GM18520 (cell line): ENCODE measurements around the gene AOPEP.

Experiments used
- ATAC-seq: cut with Tn5 transposase; IDR thresholded peaks from one replicate; pipeline ENCODE4 v1.9.1; 2021; ENCODE audit not compliant: unreplicated experiment

The AOPEP gene

DNA sequence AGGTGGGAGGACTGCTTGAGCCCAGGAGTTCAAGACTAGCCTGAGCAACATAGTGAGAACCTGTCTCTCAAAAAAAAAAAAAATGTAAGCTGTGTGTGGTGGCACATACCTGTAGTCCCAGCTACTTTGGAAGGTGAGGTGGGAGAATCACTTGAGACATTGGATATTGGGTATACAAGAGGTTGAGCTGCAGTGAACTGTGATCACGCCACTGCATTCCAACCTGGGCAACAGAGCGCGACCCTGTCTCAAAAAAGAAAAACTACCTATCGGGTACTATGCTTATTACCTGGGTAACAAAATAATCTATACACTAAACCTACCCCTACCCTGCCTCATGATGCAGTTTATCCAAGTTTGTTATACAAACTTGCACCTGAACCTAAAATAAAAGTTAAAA, 64.9 kb downstream of the AOPEP start:
- ATAC-seq = no peak

DNA sequence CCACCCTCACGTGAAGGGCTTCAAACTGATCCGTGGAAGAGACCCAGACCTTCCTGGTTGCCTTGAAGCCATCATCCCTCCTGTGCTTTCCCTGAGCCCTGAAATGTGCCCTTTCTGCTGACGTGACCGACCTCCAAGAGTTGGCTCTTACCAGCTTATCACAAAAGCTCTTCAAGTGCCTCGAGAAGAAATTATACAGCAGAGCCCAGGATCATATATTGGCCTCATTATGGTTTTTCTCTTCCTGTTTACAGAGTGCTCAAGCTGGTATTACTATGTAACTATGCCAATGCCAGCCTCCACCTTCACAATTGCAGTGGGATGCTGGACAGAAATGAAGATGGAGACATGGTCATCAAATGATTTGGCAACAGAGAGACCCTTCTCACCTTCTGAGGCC, 66.0 kb downstream of the AOPEP start:
- no peak for ATAC-seq

DNA sequence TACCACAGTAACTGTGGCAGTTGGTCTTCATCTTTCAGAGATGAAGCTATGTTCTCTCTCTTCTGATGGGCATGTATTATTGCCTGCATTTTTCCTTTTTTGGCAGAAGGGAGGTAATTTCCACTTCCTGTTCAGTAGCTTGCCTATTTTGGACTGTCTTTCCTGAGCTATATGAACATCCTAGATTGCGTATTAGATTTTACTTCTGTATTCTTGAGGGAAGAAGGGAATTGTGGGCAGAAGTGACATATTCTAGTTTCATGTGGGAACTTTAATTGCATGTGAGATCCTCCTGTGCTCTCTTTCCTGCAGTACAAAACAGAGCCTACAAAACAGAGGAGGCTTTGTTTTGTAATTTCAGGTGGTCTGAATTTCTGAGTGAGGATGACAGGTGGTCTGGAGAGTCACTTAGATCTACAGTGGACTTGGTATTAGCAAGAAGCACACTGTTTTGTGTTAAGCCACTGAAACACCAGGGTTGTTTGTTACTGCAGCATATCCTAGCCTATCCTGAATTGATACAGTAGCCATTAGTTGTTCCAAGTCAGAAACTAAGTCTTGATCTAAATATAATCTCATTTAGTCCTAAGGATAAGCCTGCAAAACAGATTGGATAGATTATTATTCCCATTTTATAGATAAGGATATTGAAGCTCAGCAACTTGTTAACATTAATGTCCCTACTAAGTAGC, 68.1 kb downstream of the AOPEP start:
- no peak for ATAC-seq

DNA sequence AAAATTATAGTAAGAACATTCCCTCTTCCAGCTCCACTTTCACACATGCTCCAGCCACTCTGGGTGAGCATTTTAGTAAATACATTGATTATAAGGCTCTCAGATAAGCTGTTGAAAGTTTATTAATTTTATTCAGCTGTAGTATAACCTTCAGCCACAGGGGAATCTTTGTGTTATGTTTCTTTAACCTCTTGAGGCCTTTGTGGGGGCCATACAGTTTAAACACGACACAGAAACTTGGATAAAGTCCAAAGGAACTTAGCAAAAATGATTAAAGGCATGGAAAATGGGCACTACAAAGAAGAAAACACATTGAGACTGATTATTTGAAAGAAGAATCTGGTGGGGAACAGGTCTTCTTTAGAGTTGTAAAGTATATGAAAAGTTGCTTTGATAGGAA, 70.2 kb downstream of the AOPEP start:
- no peak for ATAC-seq

DNA sequence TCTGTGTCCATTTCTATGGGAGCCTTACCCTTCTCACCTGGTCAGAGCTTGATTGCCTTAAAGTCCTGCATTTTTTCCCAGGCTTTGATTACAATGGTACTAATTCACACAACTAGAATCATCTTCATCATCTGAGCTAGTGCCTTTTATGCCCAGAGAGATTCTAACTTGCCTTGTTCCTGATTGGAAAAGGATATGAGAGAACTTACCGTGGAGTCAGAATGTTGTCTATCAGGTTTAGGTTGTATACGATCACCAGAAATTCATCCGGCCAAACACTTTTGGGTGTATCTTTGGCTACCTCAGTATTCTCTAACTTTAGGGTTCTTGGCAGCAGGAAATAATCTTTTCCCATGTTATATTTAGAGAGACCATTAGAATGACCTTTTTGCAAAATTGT, 71.7 kb downstream of the AOPEP start:
- ATAC-seq = no peak

DNA sequence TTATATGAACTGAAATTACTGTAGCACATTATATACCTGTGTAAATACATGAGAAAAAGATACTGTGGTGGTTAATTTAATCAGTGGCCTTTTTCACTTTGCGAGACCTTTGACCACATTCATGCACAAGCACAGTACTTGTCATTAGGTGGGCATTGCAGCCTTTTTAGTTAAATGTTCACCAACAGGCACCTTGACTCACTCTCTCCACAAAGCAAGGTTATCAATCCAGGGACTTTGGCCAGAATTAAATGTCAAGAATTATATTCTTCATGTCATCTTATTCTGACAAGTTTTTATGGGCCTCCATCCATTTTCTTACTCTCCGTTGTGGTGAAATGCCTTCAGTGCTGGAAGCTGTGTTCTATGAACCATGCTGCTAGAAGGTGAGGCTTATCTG, 72.2 kb downstream of the AOPEP start:
- ATAC-seq = no peak

DNA sequence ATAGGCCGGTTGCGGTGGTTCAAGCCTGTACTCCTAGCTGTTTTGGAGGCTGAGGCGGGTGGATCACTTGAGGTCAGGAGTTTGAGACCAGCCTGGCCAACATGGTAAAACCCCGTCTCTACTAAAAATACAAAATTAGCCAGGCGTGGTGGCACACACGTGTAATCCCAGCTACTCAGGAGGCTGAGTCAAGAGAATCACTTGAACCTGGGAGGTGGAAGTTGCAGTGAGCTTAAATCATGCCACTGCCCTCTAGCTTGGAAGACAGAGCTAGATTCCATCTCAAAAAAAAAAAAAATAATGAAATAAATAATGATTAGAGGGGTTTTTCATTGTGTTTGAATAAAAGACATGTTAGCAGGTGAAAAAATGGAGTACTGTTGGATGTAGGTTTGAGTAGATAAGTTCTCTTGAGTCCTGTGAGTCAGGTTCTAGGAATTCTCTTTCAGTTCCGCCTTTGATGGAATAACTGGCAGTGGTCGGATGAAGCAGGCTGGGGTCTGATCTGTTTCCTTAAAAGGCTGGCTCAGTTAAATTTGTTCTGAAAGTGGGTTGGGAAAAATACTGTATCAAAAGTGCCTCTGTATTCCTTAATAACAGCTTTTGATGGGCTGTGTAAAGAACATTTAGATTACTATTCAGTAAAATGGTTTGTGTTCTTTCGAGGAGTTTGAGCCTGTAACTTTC, 73.2 kb downstream of the AOPEP start:
- ATAC-seq = no peak

DNA sequence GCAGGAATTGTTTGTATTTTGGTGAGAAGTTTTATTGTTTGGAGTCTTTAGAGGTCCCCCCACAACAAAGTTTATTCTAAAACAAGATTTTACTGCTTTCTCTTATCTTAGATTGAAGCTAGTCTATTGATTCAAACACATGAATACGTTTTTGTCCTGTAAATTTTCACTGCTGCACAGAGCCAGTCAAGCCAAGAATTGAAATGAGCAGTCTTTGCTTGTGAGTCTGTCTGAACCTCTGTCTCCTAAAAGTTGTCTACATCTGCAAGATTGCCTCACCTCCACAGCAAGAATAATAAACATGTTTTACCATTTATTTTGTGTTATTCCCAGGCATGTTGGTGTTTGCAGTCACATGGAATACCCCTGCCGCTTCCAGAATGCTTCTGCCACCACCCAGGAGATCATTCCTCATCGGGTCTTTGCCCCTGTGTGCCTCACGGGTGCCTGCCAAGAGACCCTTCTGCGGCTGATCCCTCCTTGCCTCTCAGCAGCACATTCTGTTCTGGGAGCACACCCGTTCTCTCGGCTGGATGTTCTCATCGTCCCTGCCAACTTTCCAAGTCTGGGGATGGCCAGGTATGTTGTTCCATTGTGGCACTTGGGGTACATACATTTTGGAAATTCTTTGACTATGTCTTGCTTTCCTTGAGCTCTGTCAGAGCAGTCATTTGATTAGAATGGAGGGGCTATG, 74.1 kb downstream of the AOPEP start:
- no peak for ATAC-seq

DNA sequence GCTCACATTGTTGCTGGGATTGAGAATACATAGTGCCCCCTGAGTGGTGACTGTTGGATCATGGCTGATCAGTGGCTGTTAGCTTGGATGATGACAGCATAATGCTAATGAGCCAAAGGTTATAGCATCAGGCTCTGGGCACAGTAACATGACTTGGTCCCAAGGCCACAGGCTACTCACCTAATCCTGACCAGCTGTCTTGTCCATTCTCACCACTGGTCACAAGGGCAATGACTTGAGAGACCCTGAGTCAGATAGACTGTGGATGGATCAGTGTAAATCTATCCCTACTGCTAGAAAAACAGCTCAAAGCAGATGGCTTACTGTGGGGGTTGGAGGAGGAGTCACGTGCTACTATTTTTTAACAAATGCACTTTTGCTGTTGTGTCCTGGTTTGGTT, 74.7 kb downstream of the AOPEP start:
- no peak for ATAC-seq

DNA sequence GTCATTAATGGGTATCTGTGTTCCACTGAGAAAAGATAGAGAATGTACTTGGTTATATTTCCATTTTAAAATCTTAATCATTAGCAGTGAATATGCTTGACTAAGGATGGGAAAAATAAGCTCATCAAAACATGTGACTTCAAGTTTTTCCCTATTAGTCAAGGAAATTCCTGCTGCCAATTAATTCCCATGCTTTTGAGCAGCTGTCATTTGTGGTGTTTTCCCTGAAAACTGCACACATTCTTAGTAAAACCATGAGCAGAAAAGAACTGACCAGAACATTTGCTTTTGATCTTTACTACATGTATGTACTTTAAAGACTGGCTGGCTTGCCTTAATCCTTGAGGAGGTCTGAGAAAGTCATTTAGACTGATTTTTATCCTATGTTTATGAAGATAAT, 75.2 kb downstream of the AOPEP start:
- ATAC-seq = no peak

DNA sequence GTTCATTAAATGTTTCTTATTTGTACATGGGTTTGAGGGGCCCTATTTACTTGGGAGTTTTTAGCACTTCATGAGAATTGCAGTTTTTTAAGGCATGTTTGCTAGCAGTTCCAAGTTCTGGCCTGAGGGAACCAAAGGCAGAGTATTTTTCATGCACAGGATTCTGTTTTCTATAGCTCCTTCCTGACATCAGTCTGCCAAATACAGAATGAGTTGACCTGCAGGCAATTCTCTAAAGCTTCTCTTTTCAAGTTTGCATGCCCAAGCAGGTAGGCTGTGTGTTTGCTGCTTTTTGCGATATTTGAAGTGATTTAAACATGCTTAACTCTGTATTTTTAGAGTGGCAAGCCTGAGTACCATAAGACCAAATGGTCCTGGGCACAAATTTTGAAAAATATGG, 75.8 kb downstream of the AOPEP start:
- no peak for ATAC-seq

DNA sequence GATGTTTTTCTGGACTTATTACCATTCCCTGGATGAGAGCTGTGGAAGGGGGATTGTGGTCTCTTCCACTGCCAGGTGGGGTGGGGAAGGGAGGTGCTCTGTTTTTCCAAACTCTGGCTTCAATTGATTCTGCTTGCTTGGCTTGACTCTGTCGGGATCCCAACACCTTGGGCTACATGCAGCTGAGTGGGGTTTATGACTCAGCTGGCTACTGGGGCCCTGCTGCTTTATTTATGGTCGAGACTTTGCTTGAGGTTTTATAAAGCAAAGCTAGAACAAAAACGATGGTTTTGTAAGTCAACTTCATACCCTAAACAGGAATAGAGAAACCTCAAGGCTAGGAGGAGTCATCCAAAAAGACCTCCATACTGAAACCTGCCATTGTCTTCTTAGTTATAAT, 76.3 kb downstream of the AOPEP start:
- ATAC-seq = no peak

DNA sequence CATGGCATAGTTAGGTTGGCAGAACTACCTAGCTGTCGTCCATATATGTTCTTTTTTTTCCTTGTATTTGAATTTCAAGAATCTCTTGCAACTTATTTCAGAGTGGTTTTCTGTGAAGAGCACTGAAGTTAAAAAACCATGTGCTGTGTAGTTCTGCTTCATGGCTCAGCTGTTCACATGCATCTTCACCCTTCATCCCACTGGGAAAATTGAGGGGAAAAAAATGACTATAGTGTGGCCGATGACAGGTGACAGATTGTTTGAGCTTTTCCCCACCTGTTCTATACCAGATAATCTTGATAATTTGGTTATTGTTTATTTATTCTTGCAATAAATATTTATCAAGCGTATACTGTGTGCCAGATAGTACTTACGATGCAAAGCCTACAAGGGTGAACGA, 77.8 kb downstream of the AOPEP start:
- ATAC-seq = no peak

DNA sequence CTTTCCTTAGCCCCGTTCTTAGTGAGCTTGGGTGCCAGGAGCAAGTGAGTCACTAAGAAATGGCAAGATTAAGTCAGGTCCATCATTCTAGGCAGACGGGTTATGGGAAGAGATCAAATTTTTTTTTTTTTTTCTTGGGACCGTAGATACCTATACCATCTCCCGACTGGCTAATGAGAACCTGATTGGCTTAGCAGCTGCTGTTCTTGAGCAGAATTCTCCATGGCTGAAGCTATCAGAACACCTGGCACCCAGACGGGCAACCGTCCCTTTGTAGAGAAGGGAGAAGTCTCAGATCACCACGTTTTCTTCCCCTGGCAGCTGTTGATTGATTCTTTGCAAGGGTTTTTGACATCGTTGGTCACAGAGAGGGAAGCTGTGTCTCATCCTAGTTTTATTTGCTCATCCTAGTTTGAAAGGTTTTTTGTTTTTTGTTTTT, 78.6 kb downstream of the AOPEP start:
- ATAC-seq = no peak

DNA sequence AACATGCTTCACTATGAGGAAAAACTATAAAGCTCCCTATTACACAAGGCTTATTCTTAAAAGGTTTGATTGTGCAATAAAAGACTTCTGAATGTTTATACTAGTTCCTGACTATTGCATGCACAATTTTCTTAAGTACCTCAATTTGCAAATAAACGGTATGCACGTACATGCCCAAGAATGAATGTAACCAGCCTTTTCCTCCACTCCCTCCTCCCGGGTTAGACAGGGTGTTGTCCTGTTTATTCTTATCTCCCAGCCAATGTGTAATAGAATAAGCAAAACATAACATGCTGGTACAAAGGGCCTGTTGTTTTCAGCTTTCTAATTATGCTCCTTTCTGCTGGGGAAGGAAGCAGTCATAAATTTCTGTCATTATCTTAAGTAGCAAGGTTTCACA, 79.1 kb downstream of the AOPEP start:
- ATAC-seq = no peak

DNA sequence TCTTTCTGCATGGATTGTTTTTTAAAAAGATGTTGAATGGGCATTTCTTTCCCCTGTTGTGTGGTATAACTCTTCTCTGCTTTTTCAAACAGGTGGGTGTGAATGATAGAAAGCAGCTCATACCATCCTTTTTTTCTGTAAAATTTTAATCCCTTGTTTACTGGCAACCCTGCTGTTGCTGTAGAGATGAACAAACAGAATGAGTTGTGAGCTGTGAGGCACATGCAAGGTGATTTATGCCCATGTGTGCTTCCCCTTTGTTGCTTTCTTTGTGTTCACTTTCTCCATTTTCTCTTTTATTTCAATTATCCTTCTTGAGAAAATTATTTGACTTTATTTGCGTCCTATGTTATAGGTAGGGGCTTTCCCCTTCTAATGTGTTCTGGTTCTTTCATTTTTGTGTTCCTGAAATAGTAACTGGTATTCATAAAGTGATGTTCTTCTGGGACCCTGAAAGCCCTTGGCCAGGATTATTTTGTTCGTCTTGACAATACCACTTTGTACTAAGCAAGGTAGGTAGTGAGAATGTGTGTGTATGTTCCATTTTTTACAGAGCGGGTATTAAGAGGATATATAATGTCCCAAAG, 79.9 kb downstream of the AOPEP start:
- ATAC-seq = no peak

DNA sequence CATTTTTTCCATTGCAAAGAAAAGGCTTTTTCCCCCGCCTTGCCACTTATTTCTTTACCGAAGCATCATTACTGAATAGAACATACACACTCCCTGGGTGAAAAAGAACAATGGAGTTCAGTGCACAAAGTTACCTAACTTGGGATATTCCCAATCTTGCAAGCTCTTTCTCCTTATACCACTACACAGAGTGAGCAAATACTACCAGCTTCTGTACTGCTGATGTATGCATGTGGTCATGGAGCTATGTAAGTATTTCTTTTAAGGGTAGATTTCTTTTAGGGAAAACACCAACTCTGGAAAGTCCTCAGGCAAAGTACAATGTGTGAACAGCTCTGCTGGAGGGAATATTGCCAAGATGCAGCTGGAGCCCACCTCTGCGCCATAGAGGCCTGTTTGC, 81.1 kb downstream of the AOPEP start:
- no peak for ATAC-seq

DNA sequence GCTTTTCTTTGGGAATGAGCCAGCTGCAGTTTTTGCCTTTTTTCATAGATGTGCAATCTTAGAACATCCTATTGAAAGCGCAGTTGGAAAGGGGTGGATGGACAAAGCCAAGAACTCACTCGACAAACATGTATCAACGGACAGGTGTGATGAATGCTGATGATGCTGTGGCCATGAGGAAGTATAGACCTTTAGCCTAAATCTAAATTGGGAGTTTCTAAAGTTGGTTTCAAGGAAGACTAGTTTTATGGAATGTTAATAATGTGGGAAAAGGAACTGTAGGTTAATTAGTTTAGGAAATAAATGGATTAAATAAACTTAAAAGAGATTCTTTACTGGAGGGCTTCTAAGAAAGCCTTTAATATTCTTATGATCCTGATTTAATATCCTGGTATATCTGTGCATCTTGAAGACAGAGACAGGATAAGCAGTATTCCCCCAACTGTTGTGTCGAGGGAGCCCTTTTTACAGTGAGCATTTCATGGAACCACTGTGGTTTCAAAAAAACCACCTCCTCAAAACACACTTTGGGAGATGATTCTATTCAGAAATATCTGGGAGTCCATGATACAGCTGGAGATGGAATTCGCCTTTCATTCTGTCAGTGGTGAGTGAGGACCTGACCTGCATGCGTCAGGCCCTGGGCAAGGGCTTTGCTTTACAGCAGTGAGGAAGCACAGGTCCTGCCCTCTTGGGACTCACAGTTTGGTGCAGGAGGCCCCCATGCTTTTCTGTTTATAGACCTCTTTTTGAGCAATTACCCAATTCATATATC, 82.6 kb downstream of the AOPEP start:
- no peak for ATAC-seq

DNA sequence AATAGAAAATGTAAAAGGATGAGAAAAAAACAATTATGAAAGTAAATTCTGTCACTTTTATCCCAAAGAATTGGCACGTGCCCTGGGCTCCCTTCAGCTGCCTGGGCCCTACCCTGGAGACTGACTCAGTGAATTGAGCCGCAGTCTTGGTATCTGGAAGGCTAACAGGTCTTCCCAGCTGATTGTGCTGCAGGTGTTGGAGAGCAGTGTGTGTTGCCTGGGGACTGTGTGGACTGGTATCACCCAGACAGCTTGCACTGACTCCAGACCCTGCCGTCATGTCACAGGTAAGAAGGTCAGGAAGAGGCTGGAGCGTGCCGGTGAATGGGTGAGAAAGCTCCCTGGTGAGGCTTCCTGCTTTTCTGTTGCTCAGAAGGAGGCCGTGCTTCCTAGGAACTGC, 83.3 kb downstream of the AOPEP start:
- ATAC-seq = no peak

DNA sequence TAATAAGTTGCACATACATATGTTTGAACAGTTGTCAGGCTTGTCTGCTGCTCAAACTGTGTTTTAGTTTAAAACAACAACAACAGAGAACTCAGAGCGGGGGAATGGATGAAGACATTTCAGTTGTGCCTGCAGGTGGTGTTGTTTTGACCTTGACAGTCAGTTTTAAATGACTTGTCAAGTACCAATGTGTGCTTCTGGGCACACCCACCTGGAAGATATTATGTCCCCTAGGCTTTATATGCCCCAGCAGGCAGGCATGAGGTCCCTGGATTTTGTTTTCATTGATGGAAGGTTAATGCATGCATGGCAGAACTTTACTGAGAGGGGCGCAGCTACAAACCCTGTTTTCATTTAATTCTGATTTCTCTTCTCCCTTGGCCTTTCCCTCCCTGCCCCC, 84.6 kb downstream of the AOPEP start:
- no peak for ATAC-seq

DNA sequence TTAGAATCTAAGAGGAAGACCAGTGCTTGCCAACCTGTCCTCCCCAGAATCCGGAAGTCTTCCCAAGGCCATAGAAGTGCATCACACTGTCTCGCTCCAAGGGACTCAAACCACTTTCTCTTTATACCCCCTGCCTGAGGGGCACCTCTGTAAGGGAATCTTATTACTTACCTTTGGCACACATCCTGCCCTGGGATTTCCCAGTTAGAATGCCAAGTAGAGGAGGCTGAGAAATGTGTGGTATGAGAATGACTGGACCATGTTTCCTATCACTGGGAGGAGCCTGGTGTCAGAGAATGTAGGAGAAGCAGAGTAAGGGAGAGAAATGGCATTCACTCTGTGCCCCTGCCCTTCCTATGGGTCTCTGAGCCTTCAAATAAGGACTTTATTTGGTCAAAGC, 85.8 kb downstream of the AOPEP start:
- ATAC-seq = no peak
